OCI-LY7 (cell line): ENCODE measurements around the gene CHD1.
"Not testable (repeated sequence)": the region's sequence is repeated elsewhere in the genome, so short reads cannot be mapped to it uniquely, and the experiment has no call there.

ENCODE experiments used
- CTCF ChIP-seq: fragments of 200-600 bp; sonication (generic); conservative IDR thresholded peaks from 2 replicates; pipeline ENCODE4 v1.5.1; 2014; ENCODE audit warnings: mild to moderate bottlenecking, antibody characterized with exemption, low read length, moderate library complexity, mixed read lengths
- EZH2phosphoT487 ChIP-seq: fragments of 200-600 bp; sonication (generic); IDR thresholded peaks from 2 replicates; pipeline ENCODE4 v1.6.1; 2018; ENCODE audit warnings: low read depth, borderline replicate concordance, mild to moderate bottlenecking, mixed run types, antibody characterized with exemption, low read length, moderate library complexity, mixed read lengths

DNA sequence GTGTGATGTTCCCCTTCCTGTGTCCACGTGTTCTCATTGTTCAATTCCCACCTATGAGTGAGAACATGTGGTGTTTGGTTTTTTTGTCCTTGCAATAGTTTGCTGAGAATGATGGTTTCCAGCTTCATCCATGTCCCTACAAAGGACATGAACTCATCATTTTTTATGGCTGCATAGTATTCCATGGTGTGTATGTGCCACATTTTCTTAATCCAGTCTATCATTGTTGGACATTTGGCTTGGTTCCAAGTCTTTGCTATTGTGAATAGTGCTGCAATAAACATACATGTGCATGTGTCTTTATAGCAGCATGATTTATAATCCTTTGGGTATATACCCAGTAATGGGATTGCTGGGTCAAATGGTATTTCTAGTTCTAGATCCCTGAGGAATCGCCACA is 26.7 kb upstream of the CHD1 start:
- TF ChIP-seq CTCF, EZH2phosphoT487: not testable (repeated sequence)
